H1 (cell line): ENCODE results near the gene ACP3. TPM values are rescaled to one million over a fixed set of nuclear protein-coding genes. Genes with fewer than 3 reads are reported as not detected.

ENCODE experiments used
- CTCF ChIA-PET: fragments of 300-600 bp; sonication (Branson Sonifier 250); formaldehyde crosslinking; loops from one replicate; lab custom pipeline; 2021; ENCODE audit not compliant: partially characterized antibody; lab: Charles Lee
- POLR2A ChIA-PET: fragments of 300-600 bp; sonication (Branson Sonifier 250); formaldehyde crosslinking; loops from one replicate; lab custom pipeline; 2021; ENCODE audit warnings: inconsistent platforms; ENCODE audit not compliant: partially characterized antibody; lab: Charles Lee
- DNase-seq, 2 experiments: peaks; one replicate each; pipeline versions ENCODE4 v3.0.0 to v3.0.0-alpha.2; 2010 to 2022; ENCODE audit warnings: low spot score in 2 of 2, low read depth in 1 of 2, mixed read lengths in 1 of 2
- FAIRE-seq: peaks from 2 replicates; lab custom pipeline; 2011; peaks lifted over from hg19 to GRCh38; lab: Jason Lieb, UNC
- H2AFZ ChIP-seq: 2 replicates; pipeline ENCODE4 v1.8.1; 2012; ENCODE audit warnings: low read length, inconsistent platforms
- H2AK5ac ChIP-seq: 2 replicates; pipeline ENCODE4 v1.6.1; 2013; ENCODE audit warnings: low read depth, low read length
- H2BK120ac ChIP-seq: replicated peaks from 2 replicates; pipeline ENCODE3; 2013; ENCODE audit warnings: low read depth, low read length, inconsistent platforms
- H2BK12ac ChIP-seq: 2 replicates; pipeline ENCODE4 v1.6.1; 2013; ENCODE audit warnings: low read depth, low read length
- H2BK15ac ChIP-seq: 2 replicates; pipeline ENCODE4 v1.6.1; 2013; ENCODE audit warnings: low read length
- H2BK20ac ChIP-seq: 2 replicates; pipeline ENCODE4 v1.6.1; 2013; ENCODE audit warnings: low read length
- H2BK5ac ChIP-seq: 2 replicates; pipeline ENCODE4 v1.6.1; 2013; ENCODE audit warnings: low read depth, low read length
- H3K14ac ChIP-seq: 2 replicates; pipeline ENCODE4 v1.6.1; 2013; ENCODE audit warnings: inconsistent platforms; ENCODE audit not compliant: insufficient read length
- H3K18ac ChIP-seq: 2 replicates; pipeline ENCODE4 v1.6.1; 2013; ENCODE audit warnings: low read length; ENCODE audit errors: extremely low read depth
- H3K23ac ChIP-seq: 2 replicates; pipeline ENCODE4 v1.6.1; 2013; ENCODE audit warnings: inconsistent platforms; ENCODE audit not compliant: insufficient read length
- H3K23me2 ChIP-seq: 2 replicates; pipeline ENCODE4 v1.6.1; 2013; ENCODE audit warnings: low read depth, low read length
- H3K27ac ChIP-seq: 2 replicates; pipeline ENCODE4 v1.6.1; 2011; ENCODE audit warnings: low read depth, low read length, inconsistent platforms
- H3K27me3 ChIP-seq, 4 experiments: replicated peaks in 1 of 4; 1 replicate in 1 of 4; 2 replicates in 3 of 4; pipeline versions ENCODE4 v1.6.1 to v1.8.1; 2011 to 2013; ENCODE audit warnings: low read length in 3 of 4, mild to moderate bottlenecking in 3 of 4, inconsistent platforms in 2 of 4, mixed read lengths in 2 of 4, moderate library complexity in 1 of 4; ENCODE audit not compliant: control insufficient read depth in 3 of 4, insufficient read depth in 3 of 4; ENCODE audit errors: extremely low read depth in 1 of 4
- H3K36me3 ChIP-seq, 4 experiments: 2 replicates each; pipeline versions ENCODE4 v1.6.1 to v1.8.1; 2011 to 2013; ENCODE audit warnings: mild to moderate bottlenecking in 4 of 4, low read length in 3 of 4, moderate library complexity in 2 of 4, control low read depth in 1 of 4, inconsistent platforms in 1 of 4; ENCODE audit not compliant: insufficient read depth in 4 of 4, control insufficient read depth in 2 of 4
- H3K4ac ChIP-seq: replicated peaks from 2 replicates; pipeline ENCODE3; 2013; ENCODE audit warnings: low read length, low read depth, mixed read lengths, inconsistent platforms; ENCODE audit not compliant: insufficient read length
- H3K4me1 ChIP-seq, 4 experiments: replicated peaks in 1 of 4; 1 replicate in 1 of 4; 2 replicates in 3 of 4; pipeline versions ENCODE4 v1.6.1 to v1.8.1; 2011 to 2013; ENCODE audit warnings: low read length in 3 of 4, inconsistent platforms in 2 of 4, mixed read lengths in 1 of 4; ENCODE audit not compliant: insufficient read depth in 4 of 4, control insufficient read depth in 3 of 4
- H3K4me2 ChIP-seq, 2 experiments: 2 replicates each; pipeline versions ENCODE4 v1.6.1 to v1.8.1; 2011 to 2013; ENCODE audit warnings: low read depth in 2 of 2, low read length in 2 of 2, control low read depth in 1 of 2, inconsistent platforms in 1 of 2, mild to moderate bottlenecking in 1 of 2; ENCODE audit not compliant: insufficient read depth in 1 of 2
- H3K4me3 ChIP-seq, 4 experiments: fragments of 200-600, 300-600 bp in 1 of 4; sonication (generic), shearing (Covaris generic), sonication (Bioruptor Twin) in 1 of 4; 2 replicates each; pipeline versions ENCODE4 v1.5.1 to v1.8.1; 2011 to 2016; ENCODE audit warnings: low read length in 4 of 4, low read depth in 3 of 4, control low read depth in 2 of 4, inconsistent platforms in 2 of 4, mild to moderate bottlenecking in 2 of 4, mixed read lengths in 1 of 4, moderate library complexity in 1 of 4; ENCODE audit not compliant: insufficient read depth in 2 of 4; ENCODE audit errors: extremely low read depth in 1 of 4
- H3K56ac ChIP-seq: replicated peaks from 2 replicates; pipeline ENCODE3; 2013; ENCODE audit warnings: low read depth, mild to moderate bottlenecking, mixed read lengths, low read length, inconsistent platforms; ENCODE audit not compliant: insufficient read length
- H3K79me1 ChIP-seq: 2 replicates; pipeline ENCODE4 v1.6.1; 2013; ENCODE audit warnings: low read depth, low read length, control low read depth
- H3K79me2 ChIP-seq, 2 experiments: 2 replicates each; pipeline versions ENCODE4 v1.6.1 to v1.8.1; 2012 to 2013; ENCODE audit warnings: low read length in 2 of 2, mild to moderate bottlenecking in 2 of 2, inconsistent platforms in 1 of 2; ENCODE audit not compliant: insufficient read depth in 2 of 2, control insufficient read depth in 1 of 2
- H3K9ac ChIP-seq, 4 experiments: replicated peaks in 1 of 4; 1 replicate in 1 of 4; 2 replicates in 3 of 4; pipeline versions ENCODE4 v1.6.1 to v1.8.1; 2011 to 2013; ENCODE audit warnings: low read depth in 3 of 4, low read length in 3 of 4, control low read depth in 2 of 4, mild to moderate bottlenecking in 2 of 4, moderate library complexity in 2 of 4, inconsistent platforms in 1 of 4; ENCODE audit errors: extremely low read depth in 1 of 4
- H3K9me3 ChIP-seq, 2 experiments: 2 replicates each; pipeline versions ENCODE4 v1.6.1 to v1.8.1; 2012 to 2013; ENCODE audit warnings: mild to moderate bottlenecking in 2 of 2, moderate library complexity in 2 of 2, control low read depth in 1 of 2, inconsistent platforms in 1 of 2, low read depth in 1 of 2, low read length in 1 of 2, mixed read lengths in 1 of 2; ENCODE audit not compliant: insufficient read depth in 2 of 2
- H4K20me1 ChIP-seq, 2 experiments: replicated peaks in 1 of 2; 2 replicates each; pipeline versions ENCODE3 to v1.8.1; 2011 to 2013; ENCODE audit warnings: inconsistent platforms in 2 of 2, low read length in 2 of 2, mild to moderate bottlenecking in 1 of 2; ENCODE audit not compliant: insufficient read depth in 2 of 2, control insufficient read depth in 1 of 2
- H4K5ac ChIP-seq: 2 replicates; pipeline ENCODE4 v1.6.1; 2013; ENCODE audit warnings: low read length, low read depth, mixed read lengths, inconsistent platforms; ENCODE audit not compliant: insufficient read length
- H4K8ac ChIP-seq: 2 replicates; pipeline ENCODE4 v1.8.0; 2013; ENCODE audit warnings: mild to moderate bottlenecking, moderate library complexity, low read length, inconsistent platforms; ENCODE audit not compliant: insufficient read depth; ENCODE audit errors: extremely low read depth
- H4K91ac ChIP-seq: replicated peaks from 2 replicates; pipeline ENCODE3; 2013; ENCODE audit warnings: low read length, mixed read lengths, inconsistent platforms; ENCODE audit not compliant: insufficient read length
- CEBPB ChIP-seq: IDR thresholded peaks from 2 replicates; pipeline ENCODE4 v1.6.1; 2012; ENCODE audit warnings: low read depth, low read length
- EP300 ChIP-seq, 2 experiments: IDR thresholded peaks; 1 replicate in 1 of 2; 2 replicates in 1 of 2; pipeline ENCODE4 v1.6.1; 2011 to 2012; ENCODE audit warnings: low read depth in 2 of 2, low read length in 2 of 2, mild to moderate bottlenecking in 2 of 2, borderline replicate concordance in 1 of 2, inconsistent platforms in 1 of 2, moderate library complexity in 1 of 2
- GABPA ChIP-seq: IDR thresholded peaks from 2 replicates; pipeline ENCODE4 v1.6.1; 2011; ENCODE audit warnings: mild to moderate bottlenecking, low read length, moderate library complexity, borderline replicate concordance; ENCODE audit not compliant: insufficient read depth
- POLR2AphosphoS5 ChIP-seq: IDR thresholded peaks from 2 replicates; pipeline ENCODE4 v1.6.1; 2011; ENCODE audit warnings: low read depth, low read length
- WGBS, 2 experiments: shearing (Covaris generic) in 1 of 2; methylation state at CpG; one replicate each; pipeline versions ENCODE4 v1.1.6 to v1.1.7; 2013 to 2015; ENCODE audit warnings: low lambda C conversion rate in 2 of 2, mixed read lengths in 2 of 2, inconsistent platforms in 1 of 2, low coverage in 1 of 2, missing lambda C conversion rate in 1 of 2; ENCODE audit not compliant: insufficient replicate concordance in 2 of 2, insufficient coverage in 1 of 2, insufficient read length in 1 of 2; ENCODE audit errors: extremely low coverage in 1 of 2, missing lambda C conversion rate in 1 of 2; 5-methylcytosine and 5-hydroxymethylcytosine counted together
- polyA plus RNA-seq, 7 experiments: library from polyadenylated mRNA; depleted of rRNA in 3 of 7; stranded (reverse) in 5 of 7; unstranded in 2 of 7; fragments of >200 nt in 5 of 7; fragments of 200-250 nt in 2 of 7; gene quantifications; 1 replicate in 5 of 7; 2 replicates in 1 of 7; 4 replicates in 1 of 7; pipeline versions ENCODE4 v1.2.1 to v1.2.3, GENCODE V29; 2011 to 2013; ENCODE audit warnings: missing spikeins in 2 of 7, mixed read lengths in 2 of 7
- total RNA-seq: library from RNA; stranded (reverse); fragmentation: NEBNext Ultra II Directional; extraction: Animal tissue kit (Norgen Biotek cat#: 25700); gene quantifications from 2 replicates; pipeline ENCODE4 v1.2.1, GENCODE V29; 2021

The ACP3 gene
- total and polyA plus RNA-seq, 2 of the 8 experiments (the other 6 are each of a cell fraction or from before 2014, with no cell fraction given), result 1.2 to 1.4 TPM

DNA sequence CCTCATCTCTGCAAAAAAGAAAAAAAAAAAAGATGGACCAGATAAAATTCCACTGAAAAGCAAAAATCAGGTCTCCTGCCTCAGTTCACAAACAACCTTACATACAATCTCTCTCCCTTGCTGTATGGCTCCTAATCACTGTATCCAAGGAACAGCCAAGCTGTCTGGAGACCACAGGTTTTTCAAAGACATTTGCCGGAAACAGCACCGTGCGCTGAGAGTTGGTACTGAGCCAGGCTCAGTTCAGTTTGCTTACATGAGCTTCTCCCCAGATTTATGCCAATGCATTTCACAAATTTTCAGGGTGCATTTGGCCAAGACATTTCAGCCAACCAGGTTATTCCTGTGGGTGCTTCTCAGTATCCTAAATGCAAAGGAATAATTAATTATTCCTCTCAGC lies 4.1 kb downstream of the ACP3 start:
- Histone ChIP-seq H3K18ac (no peak overlapping the region), H3K4ac (no peak overlapping the region), H2AFZ (no peak overlapping the region), H2AK5ac (no peak overlapping the region), H3K27me3 (no peaks in the 10 kb centered on the region), H4K8ac (no peak overlapping the region), H3K9ac (no peak overlapping the region), H2BK20ac (no peak overlapping the region; the same call in 1 of the 2 replicates), H3K9me3 (no peaks in the 10 kb centered on the region), H2BK5ac (no peak overlapping the region), H3K4me2 (no peak overlapping the region), H3K36me3 (no peaks in the 10 kb centered on the region), H3K27ac (no peak overlapping the region), H2BK12ac (no peak overlapping the region), H4K20me1 (no peaks in the 10 kb centered on the region), H3K79me2 (no peaks in the 10 kb centered on the region), H3K79me1 (no peaks in the 10 kb centered on the region), H3K4me3 (no peak overlapping the region), H3K4me1 (peaks cover 0 to 12% (median 5%) of the 10 kb centered on the region in 4 experiments; a peak in 4 of 7 replicates), H2BK120ac (no peak overlapping the region), H3K23ac (no peak overlapping the region), H4K5ac (no peak overlapping the region), H3K23me2 (no peaks in the 10 kb centered on the region), H3K56ac (no peak overlapping the region), H2BK15ac (no peak overlapping the region), H3K14ac (no peak overlapping the region), H4K91ac (no peak overlapping the region)
- POLR2A ChIA-PET, result interaction anchor here (0.9 kb wide), 1 partner anchor 21 kb away, joined by 6 read pairs; no protein-coding TSS in a partner anchor
- WGBS, 2 experiments, result 92% methylated on average over 3 of the region's 3 CpGs; no CpG with 5 or more reads in 1 of the 2 experiments
- FAIRE-seq (no peak), DNase-seq (no peak)
- CTCF ChIA-PET, result interaction anchor here (1.2 to 2.9 kb wide), 6 partner anchors 9 to 78 kb away, joined by 4 to 11 read pairs (median 6); no protein-coding TSS in a partner anchor
- TF ChIP-seq CEBPB, result no peak
- no peak for TF ChIP-seq POLR2AphosphoS5
- no peak for TF ChIP-seq EP300 (IDR thresholded peaks at IDR 0.05; ENCODE audit: borderline replicate concordance in 1 of 2, low read depth in 2 of 2, low read length in 2 of 2)
- no peak for TF ChIP-seq GABPA
